GM18526 (cell line): Measurements from ENCODE around the gene HS3ST4.

Experiments
- POLR2A ChIP-seq: IDR thresholded peaks from 3 replicates; pipeline ENCODE4 v1.6.1; 2011; ENCODE audit not compliant: insufficient read length; ENCODE audit errors: extremely low read depth

HS3ST4 gene

DNA sequence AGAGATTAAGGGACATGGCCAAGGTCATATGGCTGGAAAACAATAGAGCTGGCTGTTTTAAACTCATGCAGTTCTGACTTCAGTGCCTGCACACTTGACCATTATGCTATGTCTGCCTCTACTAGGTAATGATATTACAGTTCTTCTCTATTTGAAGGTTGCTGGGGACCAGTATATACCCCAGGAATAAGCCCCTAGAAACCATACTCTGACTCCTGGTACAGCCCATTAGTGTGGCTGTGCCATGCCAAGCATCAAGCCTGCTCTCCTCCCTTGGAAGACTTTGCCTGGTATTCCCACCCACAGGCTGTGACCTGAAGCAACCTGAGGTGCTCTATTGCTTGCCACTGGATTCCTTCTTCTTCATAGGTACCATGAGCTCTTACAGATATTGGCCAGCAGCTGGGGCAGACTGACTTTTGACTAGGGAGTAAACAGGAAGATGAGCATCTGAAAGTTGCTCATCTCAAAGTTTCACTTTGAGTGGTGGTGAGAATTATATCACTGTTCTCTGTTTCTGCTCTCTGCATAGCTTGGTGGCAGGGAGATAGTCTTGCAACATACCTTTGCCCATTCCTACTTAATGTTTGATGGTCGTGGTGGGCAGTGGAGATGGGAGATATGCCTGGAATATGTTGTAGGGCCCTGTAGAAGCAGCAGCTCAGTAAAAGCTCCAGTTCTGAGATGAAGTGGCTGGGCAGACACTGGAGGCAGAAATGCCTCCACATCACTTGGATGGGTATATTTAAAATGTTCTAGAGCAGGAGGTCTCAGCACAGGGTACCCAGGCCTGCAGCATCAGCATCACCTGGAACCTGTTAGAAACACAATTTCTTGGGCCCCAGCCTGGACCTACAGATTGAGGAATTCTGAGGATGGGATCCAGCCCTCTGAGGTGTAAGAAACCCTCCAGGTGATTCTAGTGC, 274.7 kb downstream of the HS3ST4 start:
- TF ChIP-seq POLR2A, result no peak

DNA sequence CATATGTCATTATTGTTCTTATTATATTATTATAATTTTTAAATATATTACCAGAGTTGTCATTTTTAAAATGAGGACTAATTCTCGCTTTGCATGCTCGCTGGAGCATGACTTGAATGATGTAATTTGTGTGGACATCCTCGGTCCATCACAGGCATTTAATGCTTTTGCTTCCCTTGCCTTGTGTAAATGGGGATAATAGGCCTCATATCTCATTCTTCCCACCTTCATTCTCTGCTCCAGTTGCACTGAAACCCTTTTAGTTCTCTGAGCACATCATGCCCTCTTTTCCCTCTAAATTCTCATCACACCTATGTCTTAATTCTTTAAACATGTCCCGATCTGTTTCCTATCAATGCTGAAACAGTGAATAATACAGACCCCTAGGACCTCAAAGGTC, 285.4 kb downstream of the HS3ST4 start:
- no peak for TF ChIP-seq POLR2A

- TF ChIP-seq POLR2A, result no peak
Measured at GRCh38 chr16:25978218-25978617, 286.5 kb downstream of the HS3ST4 start.

GRCh38 chr16:25988084-25988483, 296.3 kb downstream of the HS3ST4 start:
- TF ChIP-seq POLR2A, result no peak

DNA sequence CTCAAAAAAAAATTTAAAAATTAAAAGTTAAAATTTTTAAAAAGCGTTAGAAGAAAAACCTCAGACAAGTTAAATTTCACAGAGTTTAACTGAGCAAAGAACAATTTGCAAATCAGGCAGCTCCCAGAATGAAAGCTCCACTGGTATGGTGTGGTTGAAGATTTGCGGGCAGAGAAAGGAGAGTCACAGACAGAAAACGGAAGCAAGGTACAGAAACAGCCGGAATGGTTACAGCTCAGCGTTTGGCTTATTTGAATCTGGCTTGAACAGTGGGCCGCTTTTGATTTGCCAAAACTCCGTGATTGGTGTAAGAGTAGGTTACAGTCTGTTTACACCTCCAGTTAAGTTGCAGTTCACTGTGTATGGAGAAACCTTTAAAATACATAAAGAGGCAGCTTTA, 297.1 kb downstream of the HS3ST4 start:
- no peak for TF ChIP-seq POLR2A

- no peak for TF ChIP-seq POLR2A
Measured at GRCh38 chr16:25996052-25996451, 304.3 kb downstream of the HS3ST4 start.

GRCh38 chr16:26005336-26005735, 313.6 kb downstream of the HS3ST4 start:
- no peak for TF ChIP-seq POLR2A

DNA sequence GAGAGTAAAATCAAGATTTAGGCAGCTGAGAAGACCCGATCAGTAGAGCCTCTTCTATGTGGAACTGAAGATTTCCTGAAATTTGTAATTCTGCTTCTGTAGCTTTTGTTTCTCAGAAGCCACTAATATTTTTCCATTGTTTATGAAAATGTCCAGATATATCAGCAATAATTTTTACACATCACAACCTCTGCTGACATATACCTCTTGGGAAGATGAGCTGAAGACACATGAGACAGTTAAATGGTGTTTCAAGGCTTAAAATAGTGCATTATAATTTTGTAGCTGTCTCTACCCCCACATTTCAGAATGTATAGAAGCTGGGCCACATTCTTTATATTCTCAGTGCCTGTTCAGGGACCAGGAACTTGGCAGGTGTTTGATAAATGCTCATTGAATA, 320.6 kb downstream of the HS3ST4 start:
- TF ChIP-seq POLR2A, result no peak

DNA sequence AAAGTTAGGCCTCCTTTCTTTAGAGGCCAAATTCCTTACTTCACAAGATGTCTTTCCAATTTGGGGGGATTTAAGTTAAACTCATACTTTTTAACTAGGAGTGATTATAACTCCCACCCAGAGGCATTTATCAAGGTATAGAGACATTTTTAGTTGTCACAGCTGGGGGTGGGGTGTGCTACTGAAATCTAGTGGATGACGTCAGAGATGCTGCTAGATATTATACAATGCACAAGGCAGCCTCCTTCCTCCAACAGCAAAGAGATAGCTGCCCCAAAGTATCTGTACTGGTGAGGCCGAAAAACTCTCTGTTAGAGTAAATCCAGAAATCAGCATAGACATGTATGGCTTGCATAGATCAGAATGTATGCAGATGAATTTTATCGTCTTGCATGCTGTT, 324.0 kb downstream of the HS3ST4 start:
- TF ChIP-seq POLR2A, result no peak

GRCh38 chr16:26016989-26017388, 325.2 kb downstream of the HS3ST4 start:
- TF ChIP-seq POLR2A, result no peak

DNA sequence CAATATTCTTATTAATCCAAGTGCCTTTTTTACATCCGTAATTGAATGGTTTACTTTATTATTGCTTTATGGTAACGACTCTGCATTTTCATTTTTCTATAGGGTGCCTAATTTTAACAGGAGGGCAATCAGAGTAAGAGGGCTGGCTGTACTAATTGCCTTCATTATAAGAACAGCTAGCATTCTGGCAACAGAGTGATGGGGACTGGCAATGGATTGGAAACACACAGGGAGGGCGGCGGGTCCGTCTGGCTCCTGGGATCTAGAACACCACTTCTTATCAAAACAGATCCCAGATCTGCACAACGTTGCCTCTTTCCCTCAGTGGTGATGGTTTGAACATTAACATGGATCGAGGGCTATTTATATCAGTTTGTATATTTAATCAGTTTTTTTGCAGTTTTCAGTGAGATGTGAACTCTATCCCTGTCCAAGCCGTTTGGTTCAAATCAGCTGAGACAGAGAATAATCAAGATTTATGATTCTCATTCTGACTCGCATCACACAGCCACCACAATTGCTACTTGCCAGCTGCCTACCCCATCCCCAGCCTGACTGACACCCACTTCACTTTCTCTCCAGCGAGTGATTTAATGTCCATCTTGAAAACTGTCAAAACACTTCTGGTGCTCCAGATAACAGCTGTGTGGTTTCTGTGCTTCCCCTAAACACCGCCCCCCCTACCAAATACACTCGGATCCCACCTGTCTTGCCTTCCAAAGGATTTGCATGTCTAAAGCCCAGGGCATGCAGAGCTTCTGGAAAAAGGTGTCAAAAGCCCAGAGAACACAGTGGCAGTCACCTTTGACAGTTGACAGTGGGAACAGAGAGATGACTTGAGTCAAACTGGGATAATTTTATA, 327.9 kb downstream of the HS3ST4 start:
- TF ChIP-seq POLR2A, result no peak

- TF ChIP-seq POLR2A, result no peak
Measured at GRCh38 chr16:26026709-26027450, 335.1 kb downstream of the HS3ST4 start.

- TF ChIP-seq POLR2A, result no peak
Measured at GRCh38 chr16:26031286-26031685, 339.5 kb downstream of the HS3ST4 start.

DNA sequence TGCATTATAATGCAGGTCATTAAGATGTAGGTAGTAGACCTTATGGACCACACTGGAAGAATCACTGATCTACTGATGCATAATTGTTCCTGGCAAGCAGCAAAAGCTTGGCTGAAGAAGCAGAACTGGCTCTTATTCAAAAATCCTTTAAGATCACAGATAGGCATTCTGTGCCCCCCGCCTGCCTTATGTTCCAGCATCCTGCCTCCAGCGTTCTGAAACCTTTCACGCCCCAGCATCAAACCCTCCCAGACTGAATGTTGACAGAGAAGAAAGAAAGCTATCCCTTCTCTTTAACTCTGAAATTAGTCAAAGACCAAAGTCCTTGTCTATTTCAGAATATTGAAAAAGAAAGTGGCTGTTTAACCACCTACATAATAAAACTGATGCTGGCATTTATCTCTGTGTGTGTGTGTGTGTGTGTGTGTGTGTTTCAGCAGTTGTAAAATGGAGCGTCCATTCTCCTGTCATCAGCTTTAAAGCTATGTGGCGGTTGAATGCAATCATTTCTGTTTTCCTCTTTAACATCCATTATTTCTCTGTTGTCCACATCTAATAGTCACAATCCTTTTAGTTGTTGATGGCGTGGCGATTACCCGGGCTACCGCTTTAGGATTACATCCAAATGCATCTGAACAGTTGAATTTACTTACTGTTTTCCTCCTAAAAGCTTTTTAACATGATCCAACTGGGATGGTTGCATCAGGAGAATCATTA, 350.4 kb downstream of the HS3ST4 start:
- TF ChIP-seq POLR2A, result no peak

- no peak for TF ChIP-seq POLR2A
Measured at GRCh38 chr16:26050472-26050871, 358.7 kb downstream of the HS3ST4 start.
